Activated T-cell treated with anti-CD3 and anti-CD28 coated beads, Interleukin-2, amount 50 U/mL, for 48 hours (primary cell): ENCODE measurements around the gene NFAM1.

ENCODE experiments used
- DNase-seq, 2 experiments: peaks; one replicate each; pipeline ENCODE4 v3.0.0-alpha.2; 2020

NFAM1 gene

GRCh38 chr22:42414565-42415303 lies 17.5 kb downstream of the NFAM1 start:
- DNase-seq, result no peak

- no peak for DNase-seq
Measured at GRCh38 chr22:42414021-42414420, 18.2 kb downstream of the NFAM1 start.

GRCh38 chr22:42412744-42413333 lies 19.4 kb downstream of the NFAM1 start:
- no peak for DNase-seq

GRCh38 chr22:42410708-42411107 lies 21.5 kb downstream of the NFAM1 start:
- no peak for DNase-seq

- DNase-seq, result no peak
Measured at GRCh38 chr22:42408810-42409529, 23.2 kb downstream of the NFAM1 start.

- DNase-seq, result no peak
Measured at GRCh38 chr22:42408276-42408675, 23.9 kb downstream of the NFAM1 start.

GRCh38 chr22:42404266-42404665 lies 27.9 kb downstream of the NFAM1 start:
- DNase-seq, result no peak

- DNase-seq, result no peak
Measured at GRCh38 chr22:42401535-42402334, 30.5 kb downstream of the NFAM1 start.

GRCh38 chr22:42400811-42401534 lies 31.2 kb downstream of the NFAM1 start:
- no peak for DNase-seq

- DNase-seq, result no peak
Measured at GRCh38 chr22:42399315-42400271, 32.6 kb downstream of the NFAM1 start.

GRCh38 chr22:42397332-42398249 lies 34.6 kb downstream of the NFAM1 start:
- DNase-seq, result no peak

GRCh38 chr22:42396621-42397331 lies 35.4 kb downstream of the NFAM1 start:
- no peak for DNase-seq

GRCh38 chr22:42389143-42389542 lies 43.1 kb downstream of the NFAM1 start:
- no peak for DNase-seq

- DNase-seq, result no peak
Measured at GRCh38 chr22:42388130-42388797, 43.9 kb downstream of the NFAM1 start.

- no peak for DNase-seq
Measured at GRCh38 chr22:42387631-42388030, 44.6 kb downstream of the NFAM1 start.

GRCh38 chr22:42385696-42386095 lies 46.5 kb downstream of the NFAM1 start:
- no peak for DNase-seq

- no peak for DNase-seq
Measured at GRCh38 chr22:42384506-42384905, 47.7 kb downstream of the NFAM1 start.

GRCh38 chr22:42383851-42384417 lies 48.3 kb downstream of the NFAM1 start:
- DNase-seq, result no peak

GRCh38 chr22:42383287-42383686 lies 48.9 kb downstream of the NFAM1 start:
- no peak for DNase-seq
